HepG2 (cell line): Measurements from ENCODE around the gene HIGD1A. TPM values are rescaled to one million over a fixed set of nuclear protein-coding genes. Genes with fewer than 3 reads are reported as not detected.
A peak's percentile ranks its signal among the peaks of the same experiment; 100 is the strongest.

ENCODE experiments used
- DRAP1 ChIP-seq: IDR thresholded peaks from 2 replicates; pipeline ENCODE4 v1.6.1; 2016; ENCODE audit warnings: missing genetic modification reagents, missing compliant biosample characterization
- ERF ChIP-seq: IDR thresholded peaks from 2 replicates; pipeline ENCODE4 v1.6.1; 2018; ENCODE audit warnings: missing biosample characterization, missing genetic modification reagents
- FOXC1 ChIP-seq: sonication (generic); formaldehyde crosslinking; IDR thresholded peaks from 2 replicates; pipeline ENCODE4 v1.8.0; 2022; ENCODE audit warnings: mild to moderate bottlenecking, missing genetic modification reagents, borderline replicate concordance
- POLR2A ChIP-seq, 2 experiments: IDR thresholded peaks; 2 replicates each; pipeline ENCODE4 v1.6.1; 2011; ENCODE audit warnings: low read depth in 2 of 2, low read length in 2 of 2, mild to moderate bottlenecking in 1 of 2, moderate library complexity in 1 of 2; ENCODE audit not compliant: insufficient read depth in 1 of 2
- SPEN ChIP-seq: sonication (generic); formaldehyde crosslinking; IDR thresholded peaks from 2 replicates; pipeline ENCODE4 v1.5.1; 2020; ENCODE audit warnings: low read depth, mild to moderate bottlenecking, missing genetic modification reagents
- YY1 ChIP-seq: IDR thresholded peaks from 2 replicates; pipeline ENCODE4 v1.6.1; 2011; ENCODE audit warnings: low read length, low read depth, moderate library complexity, mild to moderate bottlenecking; ENCODE audit not compliant: insufficient read depth, insufficient replicate concordance
- ZBTB34 ChIP-seq: sonication (generic); formaldehyde crosslinking; IDR thresholded peaks from 2 replicates; pipeline ENCODE4 v1.8.0; 2022; ENCODE audit warnings: mild to moderate bottlenecking, missing genetic modification reagents
- polyA plus RNA-seq, 8 experiments: library from polyadenylated mRNA; depleted of rRNA in 3 of 8; stranded (reverse) in 7 of 8; unstranded in 1 of 8; fragments of >200 nt; fragmentation: Illumina TruSeq in 4 of 8; extraction: Trizol in 4 of 8; gene quantifications; 2 replicates each; pipeline versions ENCODE4 v1.2.1 to v1.2.3, GENCODE V29; 2011 to 2016; ENCODE audit warnings: low read depth in 4 of 8, missing spikeins in 1 of 8, mixed read lengths in 1 of 8; ENCODE audit not compliant: insufficient read depth in 1 of 8
- total RNA-seq, 5 experiments: library from RNA; depleted of rRNA; stranded (reverse); fragments of >200 nt; fragmentation: Illumina TruSeq; extraction: Trizol; gene quantifications; 2 replicates each; pipeline ENCODE4 v1.2.3, GENCODE V29; 2016; ENCODE audit warnings: low read depth in 1 of 5
- TF ChIP-seq, protein P1 (sequence below): sonication (generic); formaldehyde crosslinking; IDR thresholded peaks from one replicate; pipeline ENCODE4 v1.5.1; 2020; ENCODE audit warnings: mild to moderate bottlenecking, missing genetic modification reagents; ENCODE audit errors: not compliant biosample characterization
- TF ChIP-seq, protein P2 (sequence below): IDR thresholded peaks from 2 replicates; pipeline ENCODE4 v1.6.1; 2016; ENCODE audit warnings: missing compliant biosample characterization, missing genetic modification reagents, borderline replicate concordance
- TF ChIP-seq, protein P3 (sequence below): sonication (generic); formaldehyde crosslinking; IDR thresholded peaks from 2 replicates; pipeline ENCODE4 v1.5.1; 2020; ENCODE audit warnings: missing genetic modification reagents, mild to moderate bottlenecking, borderline replicate concordance

The HIGD1A gene
- total and polyA plus RNA-seq, 2 of the 13 experiments (the other 11 are each of a cell fraction or from before 2014, with no cell fraction given) = 222 to 253 TPM

- TF ChIP-seq, protein P1, sequence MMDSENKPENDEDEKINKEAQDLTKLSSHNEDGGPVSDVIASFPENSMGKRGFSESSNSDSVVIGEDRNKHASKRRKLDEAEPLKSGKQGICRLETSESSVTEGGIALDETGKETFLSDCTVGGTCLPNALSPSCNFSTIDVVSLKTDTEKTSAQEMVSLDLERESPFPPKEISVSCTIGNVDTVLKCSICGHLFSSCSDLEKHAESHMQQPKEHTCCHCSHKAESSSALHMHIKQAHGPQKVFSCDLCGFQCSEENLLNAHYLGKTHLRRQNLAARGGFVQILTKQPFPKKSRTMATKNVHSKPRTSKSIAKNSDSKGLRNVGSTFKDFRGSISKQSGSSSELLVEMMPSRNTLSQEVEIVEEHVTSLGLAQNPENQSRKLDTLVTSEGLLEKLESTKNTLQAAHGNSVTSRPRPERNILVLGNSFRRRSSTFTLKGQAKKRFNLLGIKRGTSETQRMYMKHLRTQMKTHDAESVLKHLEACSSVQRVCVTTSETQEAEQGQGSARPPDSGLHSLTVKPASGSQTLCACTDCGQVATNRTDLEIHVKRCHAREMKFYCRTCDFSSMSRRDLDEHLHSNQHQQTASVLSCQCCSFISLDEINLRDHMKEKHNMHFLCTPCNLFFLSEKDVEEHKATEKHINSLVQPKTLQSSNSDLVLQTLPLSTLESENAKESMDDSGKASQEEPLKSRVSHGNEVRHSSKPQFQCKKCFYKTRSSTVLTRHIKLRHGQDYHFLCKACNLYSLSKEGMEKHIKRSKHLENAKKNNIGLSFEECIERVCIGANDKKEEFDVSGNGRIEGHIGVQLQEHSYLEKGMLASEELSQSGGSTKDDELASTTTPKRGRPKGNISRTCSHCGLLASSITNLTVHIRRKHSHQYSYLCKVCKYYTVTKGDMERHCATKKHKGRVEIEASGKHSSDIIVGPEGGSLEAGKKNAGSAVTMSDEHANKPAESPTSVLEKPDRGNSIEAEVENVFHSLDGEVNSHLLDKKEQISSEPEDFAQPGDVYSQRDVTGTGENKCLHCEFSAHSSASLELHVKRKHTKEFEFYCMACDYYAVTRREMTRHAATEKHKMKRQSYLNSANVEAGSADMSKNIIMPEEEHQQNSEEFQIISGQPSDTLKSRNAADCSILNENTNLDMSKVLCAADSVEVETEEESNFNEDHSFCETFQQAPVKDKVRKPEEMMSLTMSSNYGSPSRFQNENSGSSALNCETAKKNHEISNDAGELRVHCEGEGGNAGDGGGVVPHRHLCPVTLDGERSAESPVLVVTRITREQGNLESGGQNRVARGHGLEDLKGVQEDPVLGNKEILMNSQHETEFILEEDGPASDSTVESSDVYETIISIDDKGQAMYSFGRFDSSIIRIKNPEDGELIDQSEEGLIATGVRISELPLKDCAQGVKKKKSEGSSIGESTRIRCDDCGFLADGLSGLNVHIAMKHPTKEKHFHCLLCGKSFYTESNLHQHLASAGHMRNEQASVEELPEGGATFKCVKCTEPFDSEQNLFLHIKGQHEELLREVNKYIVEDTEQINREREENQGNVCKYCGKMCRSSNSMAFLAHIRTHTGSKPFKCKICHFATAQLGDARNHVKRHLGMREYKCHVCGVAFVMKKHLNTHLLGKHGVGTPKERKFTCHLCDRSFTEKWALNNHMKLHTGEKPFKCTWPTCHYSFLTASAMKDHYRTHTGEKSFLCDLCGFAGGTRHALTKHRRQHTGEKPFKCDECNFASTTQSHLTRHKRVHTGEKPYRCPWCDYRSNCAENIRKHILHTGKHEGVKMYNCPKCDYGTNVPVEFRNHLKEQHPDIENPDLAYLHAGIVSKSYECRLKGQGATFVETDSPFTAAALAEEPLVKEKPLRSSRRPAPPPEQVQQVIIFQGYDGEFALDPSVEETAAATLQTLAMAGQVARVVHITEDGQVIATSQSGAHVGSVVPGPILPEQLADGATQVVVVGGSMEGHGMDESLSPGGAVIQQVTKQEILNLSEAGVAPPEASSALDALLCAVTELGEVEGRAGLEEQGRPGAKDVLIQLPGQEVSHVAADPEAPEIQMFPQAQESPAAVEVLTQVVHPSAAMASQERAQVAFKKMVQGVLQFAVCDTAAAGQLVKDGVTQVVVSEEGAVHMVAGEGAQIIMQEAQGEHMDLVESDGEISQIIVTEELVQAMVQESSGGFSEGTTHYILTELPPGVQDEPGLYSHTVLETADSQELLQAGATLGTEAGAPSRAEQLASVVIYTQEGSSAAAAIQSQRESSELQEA (CRISPR knock-in tag) = no peak
- TF ChIP-seq ZBTB34 (peak; percentile 77; the same call in 1 of the 2 replicates), YY1 (peak; percentile 55), ERF (0 out of 2 replicates have a peak, but pooled peaks have one; percentile 44), POLR2A (IDR thresholded peaks at IDR 0.05; ENCODE audit: insufficient read depth in 1 of 2, low read depth in 2 of 2, low read length in 2 of 2) (peak; percentile 82 to 95), DRAP1 (peak; percentile 98), SPEN (CRISPR knock-in tag) (no peak; the same call in 1 of the 2 replicates), FOXC1 (CRISPR knock-in tag) (peak; percentile 33)
- TF ChIP-seq, protein P2, sequence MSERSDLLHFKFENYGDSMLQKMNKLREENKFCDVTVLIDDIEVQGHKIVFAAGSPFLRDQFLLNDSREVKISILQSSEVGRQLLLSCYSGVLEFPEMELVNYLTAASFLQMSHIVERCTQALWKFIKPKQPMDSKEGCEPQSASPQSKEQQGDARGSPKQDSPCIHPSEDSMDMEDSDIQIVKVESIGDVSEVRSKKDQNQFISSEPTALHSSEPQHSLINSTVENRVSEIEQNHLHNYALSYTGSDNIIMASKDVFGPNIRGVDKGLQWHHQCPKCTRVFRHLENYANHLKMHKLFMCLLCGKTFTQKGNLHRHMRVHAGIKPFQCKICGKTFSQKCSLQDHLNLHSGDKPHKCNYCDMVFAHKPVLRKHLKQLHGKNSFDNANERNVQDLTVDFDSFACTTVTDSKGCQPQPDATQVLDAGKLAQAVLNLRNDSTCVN (CRISPR knock-in tag) = 0 out of 2 replicates have a peak, but pooled peaks have one; percentile 58
- TF ChIP-seq, protein P3, sequence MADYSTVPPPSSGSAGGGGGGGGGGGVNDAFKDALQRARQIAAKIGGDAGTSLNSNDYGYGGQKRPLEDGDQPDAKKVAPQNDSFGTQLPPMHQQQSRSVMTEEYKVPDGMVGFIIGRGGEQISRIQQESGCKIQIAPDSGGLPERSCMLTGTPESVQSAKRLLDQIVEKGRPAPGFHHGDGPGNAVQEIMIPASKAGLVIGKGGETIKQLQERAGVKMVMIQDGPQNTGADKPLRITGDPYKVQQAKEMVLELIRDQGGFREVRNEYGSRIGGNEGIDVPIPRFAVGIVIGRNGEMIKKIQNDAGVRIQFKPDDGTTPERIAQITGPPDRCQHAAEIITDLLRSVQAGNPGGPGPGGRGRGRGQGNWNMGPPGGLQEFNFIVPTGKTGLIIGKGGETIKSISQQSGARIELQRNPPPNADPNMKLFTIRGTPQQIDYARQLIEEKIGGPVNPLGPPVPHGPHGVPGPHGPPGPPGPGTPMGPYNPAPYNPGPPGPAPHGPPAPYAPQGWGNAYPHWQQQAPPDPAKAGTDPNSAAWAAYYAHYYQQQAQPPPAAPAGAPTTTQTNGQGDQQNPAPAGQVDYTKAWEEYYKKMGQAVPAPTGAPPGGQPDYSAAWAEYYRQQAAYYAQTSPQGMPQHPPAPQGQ = no peak
Measured at GRCh38 chr3:42804106-42804830, at the start of gene HIGD1A (continued).
